Measurements from ENCODE around the gene CCNYL1. TPM values are rescaled to one million over a fixed set of nuclear protein-coding genes. Genes with fewer than 3 reads are reported as not detected.
"Not testable (repeated sequence)": the region's sequence is repeated elsewhere in the genome, so short reads cannot be mapped to it uniquely, and the experiment has no call there.

CCNYL1 gene
- total RNA-seq, 2 experiments from 2014 or later = 2.5 to 2.7 TPM

DNA sequence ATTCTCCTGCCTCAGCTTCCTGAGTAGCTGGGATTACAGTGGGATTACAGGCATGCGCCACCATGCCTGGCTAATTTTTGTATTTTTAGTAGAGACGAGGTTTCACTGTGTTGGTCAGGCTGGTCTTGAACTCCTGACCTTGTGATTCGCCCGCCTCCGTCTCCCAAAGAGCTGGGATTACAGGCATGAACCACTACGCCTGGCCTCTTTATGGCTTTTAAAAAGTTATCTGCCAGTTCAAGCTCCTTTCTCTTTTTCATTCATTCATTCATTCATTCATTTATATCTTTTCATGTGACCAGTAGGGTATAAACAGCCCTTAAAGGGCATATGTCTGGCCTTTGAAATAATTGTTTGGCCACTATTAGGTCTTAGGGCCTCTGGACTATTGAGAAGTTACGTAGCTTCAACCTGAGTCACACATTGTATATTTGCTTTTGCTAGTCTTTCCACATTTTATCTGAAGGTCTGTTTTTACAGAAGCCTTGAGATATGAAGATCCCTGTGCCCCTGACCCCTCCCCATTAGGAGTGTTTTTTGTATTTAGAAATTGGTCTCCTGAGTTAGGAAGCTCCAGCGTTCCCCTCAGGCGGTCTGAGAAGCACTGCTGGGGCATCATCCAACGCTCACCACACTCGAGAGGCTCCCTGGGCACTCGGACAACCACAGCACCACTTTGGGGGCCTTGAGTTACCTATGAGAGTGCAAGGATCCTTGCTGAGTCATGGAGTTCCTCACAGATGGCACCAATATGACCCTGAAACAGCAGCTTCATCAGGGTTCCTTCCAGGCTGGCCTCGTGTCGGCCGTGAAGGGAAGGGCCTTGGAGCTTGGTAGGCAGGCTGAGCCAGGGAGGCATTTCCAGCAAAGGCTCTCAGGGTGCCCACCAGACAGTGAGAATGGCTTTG is 36.5 kb downstream of the CCNYL1 start:
- no peak for DNase-seq
- no peaks in the 10 kb centered on the region for H3K4me1 Mint-ChIP-seq (ENCODE audit: low read depth)
- peaks cover 4% of the 10 kb centered on the region for H3K36me3 Mint-ChIP-seq (ENCODE audit: low read depth)
- H3K4me3 Mint-ChIP-seq = no peak overlapping the region
- H3K9me3 Mint-ChIP-seq = no peaks in the 10 kb centered on the region
- CTCF ChIA-PET = interaction anchor here (0.6 to 2.6 kb wide), 5 partner anchors 9 to 1035 kb away, joined by 3 to 13 read pairs (median 3); no protein-coding TSS in a partner anchor
- H3K27me3 Mint-ChIP-seq (ENCODE audit: low read depth) = no peaks in the 10 kb centered on the region
- intact Hi-C loops (cut with micrococcal nuclease) = no loop called here
- H3K27ac Mint-ChIP-seq = no peak overlapping the region

DNA sequence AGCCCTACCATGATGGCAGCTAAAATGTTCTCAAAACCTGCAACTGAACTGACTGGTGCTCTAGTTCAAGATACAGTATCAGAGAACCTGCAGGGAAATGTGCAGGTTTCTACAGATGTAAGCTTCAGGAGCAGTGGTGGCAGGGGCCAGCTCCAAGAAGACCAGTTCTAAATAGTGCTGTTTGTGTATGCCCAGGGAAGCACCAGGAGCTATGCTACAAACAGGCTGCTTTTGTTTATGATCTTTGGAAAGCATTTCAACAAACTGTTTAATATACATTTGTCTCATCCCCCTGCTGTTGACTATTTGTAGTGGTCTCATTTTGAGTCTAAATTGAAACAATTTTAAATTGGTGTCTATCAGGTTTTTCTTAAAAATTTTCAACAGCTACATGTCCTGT is 37.6 kb downstream of the CCNYL1 start:
- Mint-ChIP-seq H3K27ac (no peak overlapping the region), H3K4me1 (ENCODE audit: low read depth) (no peaks in the 10 kb centered on the region), H3K36me3 (ENCODE audit: low read depth) (peaks cover 4% of the 10 kb centered on the region), H3K9me3 (no peaks in the 10 kb centered on the region), H3K4me3 (no peak overlapping the region), H3K27me3 (ENCODE audit: low read depth) (no peaks in the 10 kb centered on the region)
- intact Hi-C loops (cut with micrococcal nuclease) = no loop called here
- CTCF ChIA-PET = interaction anchor here (1.0 to 2.6 kb wide), 4 partner anchors 122 to 291 kb away, joined by 3 to 13 read pairs (median 4); no protein-coding TSS in a partner anchor
- no peak for DNase-seq

DNA sequence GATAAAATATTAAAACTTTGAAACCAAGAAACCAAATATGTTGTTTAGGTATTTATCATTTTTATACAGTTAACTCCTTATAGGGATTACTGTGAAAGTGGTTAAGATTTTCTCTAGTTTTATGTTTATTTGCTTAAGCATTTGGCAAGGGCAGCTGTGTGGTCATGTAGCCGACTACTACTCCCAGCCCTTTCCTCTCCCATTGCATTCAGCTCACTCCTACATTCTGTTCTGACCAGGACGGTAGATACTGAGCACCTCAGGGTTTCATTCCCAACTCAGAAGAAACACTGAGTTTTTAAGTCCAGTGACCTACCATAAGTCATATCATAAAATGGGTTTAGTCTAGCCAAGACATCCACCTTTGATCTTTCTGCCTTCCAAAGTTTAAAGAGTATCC is 38.4 kb downstream of the CCNYL1 start:
- Mint-ChIP-seq H3K4me3 (no peak overlapping the region), H3K27ac (no peak overlapping the region), H3K9me3 (no peaks in the 10 kb centered on the region), H3K27me3 (ENCODE audit: low read depth) (no peaks in the 10 kb centered on the region), H3K4me1 (ENCODE audit: low read depth) (no peaks in the 10 kb centered on the region), H3K36me3 (ENCODE audit: low read depth) (peaks cover 4% of the 10 kb centered on the region)
- DNase-seq = no peak
- CTCF ChIA-PET = interaction anchor here (1.0 to 2.6 kb wide), 3 partner anchors 173 to 291 kb away, joined by 3 to 13 read pairs (median 6); no protein-coding TSS in a partner anchor
- intact Hi-C loops (cut with micrococcal nuclease) = no loop called here

DNA sequence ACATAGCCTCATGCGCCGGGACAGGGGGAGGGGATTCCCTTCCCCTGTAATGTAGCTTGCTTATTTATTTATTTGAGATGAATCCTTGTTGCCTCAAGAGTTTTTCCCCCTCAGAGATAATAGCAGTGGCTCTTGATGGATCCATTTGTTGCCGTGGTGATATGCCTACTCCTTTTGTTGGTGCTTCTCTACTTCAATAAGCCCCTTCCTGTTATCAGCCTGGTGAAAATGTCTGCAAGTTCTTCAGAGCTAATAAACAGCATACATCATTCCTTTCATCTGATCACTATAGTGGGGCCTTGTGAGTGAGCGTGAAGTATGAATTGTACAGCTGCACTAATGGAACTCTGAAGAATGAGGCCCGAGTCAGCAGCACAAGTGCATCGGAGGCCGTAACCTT is 38.9 kb downstream of the CCNYL1 start:
- H3K36me3 Mint-ChIP-seq (ENCODE audit: low read depth) = peaks cover 4% of the 10 kb centered on the region
- H3K27me3 Mint-ChIP-seq (ENCODE audit: low read depth) = no peaks in the 10 kb centered on the region
- CTCF ChIA-PET = interaction anchor here (0.8 kb wide), 1 partner anchor 290 kb away, joined by 3 read pairs; no protein-coding TSS in a partner anchor
- H3K9me3 Mint-ChIP-seq = no peaks in the 10 kb centered on the region
- H3K4me3 Mint-ChIP-seq = no peak overlapping the region
- intact Hi-C loops (cut with micrococcal nuclease) = no loop called here
- DNase-seq = no peak
- no peaks in the 10 kb centered on the region for H3K4me1 Mint-ChIP-seq (ENCODE audit: low read depth)
- H3K27ac Mint-ChIP-seq = no peak overlapping the region

DNA sequence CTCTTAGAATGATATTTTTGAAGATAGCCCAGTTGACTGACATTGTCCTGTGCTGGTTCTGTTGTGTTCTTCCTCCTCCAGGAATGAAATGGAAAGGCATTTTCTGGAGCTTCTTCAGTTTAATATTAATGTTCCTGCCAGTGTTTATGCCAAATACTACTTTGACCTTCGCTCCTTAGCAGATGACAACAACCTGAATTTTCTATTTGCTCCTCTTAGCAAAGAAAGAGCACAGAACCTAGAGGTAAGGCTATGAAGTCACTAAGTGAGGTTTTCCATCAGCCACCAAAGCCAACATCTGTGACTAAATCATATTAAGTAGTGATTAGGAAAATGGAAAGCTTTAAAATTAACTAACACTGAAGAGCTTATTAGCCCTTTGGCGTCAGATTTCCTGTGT is 39.4 kb downstream of the CCNYL1 start:
- peaks cover 4% of the 10 kb centered on the region for H3K36me3 Mint-ChIP-seq (ENCODE audit: low read depth)
- H3K27ac Mint-ChIP-seq = no peak overlapping the region
- intact Hi-C loops (cut with micrococcal nuclease) = no loop called here
- H3K27me3 Mint-ChIP-seq (ENCODE audit: low read depth) = no peaks in the 10 kb centered on the region
- no peaks in the 10 kb centered on the region for H3K4me1 Mint-ChIP-seq (ENCODE audit: low read depth)
- CTCF ChIA-PET = interaction anchor here (0.8 kb wide), 1 partner anchor 290 kb away, joined by 3 read pairs; no protein-coding TSS in a partner anchor
- H3K9me3 Mint-ChIP-seq = no peaks in the 10 kb centered on the region
- DNase-seq = no peak
- H3K4me3 Mint-ChIP-seq = no peak overlapping the region

DNA sequence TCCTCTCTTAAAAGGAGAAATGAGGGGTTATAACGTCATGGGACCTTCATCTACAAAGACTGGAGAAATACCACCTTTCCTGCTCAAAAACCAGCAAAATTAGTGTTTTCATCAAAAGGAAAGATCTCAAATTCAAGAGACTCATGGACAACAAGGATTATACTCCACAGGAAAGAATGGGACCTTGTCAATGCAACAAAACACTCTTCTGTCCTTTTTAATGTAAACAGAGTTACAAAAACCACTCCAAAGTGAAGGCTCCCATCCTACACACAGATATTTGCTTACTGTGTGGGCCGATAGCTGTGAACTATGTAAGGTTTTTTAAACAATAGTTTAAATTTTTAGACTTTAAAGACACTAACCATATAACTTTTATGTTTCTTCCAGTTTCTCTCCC is 42.2 kb downstream of the CCNYL1 start:
- H3K27ac Mint-ChIP-seq; H3K9me3 Mint-ChIP-seq; H3K4me1 Mint-ChIP-seq (ENCODE audit: low read depth); H3K4me3 Mint-ChIP-seq; H3K27me3 Mint-ChIP-seq (ENCODE audit: low read depth); H3K36me3 Mint-ChIP-seq (ENCODE audit: low read depth); DNase-seq; intact Hi-C loops (cut with micrococcal nuclease): not testable (repeated sequence)
- CTCF ChIA-PET = interaction anchor here (1.1 to 2.9 kb wide), 2 partner anchors 8 to 287 kb away, joined by 3 to 9 read pairs; no protein-coding TSS in a partner anchor

DNA sequence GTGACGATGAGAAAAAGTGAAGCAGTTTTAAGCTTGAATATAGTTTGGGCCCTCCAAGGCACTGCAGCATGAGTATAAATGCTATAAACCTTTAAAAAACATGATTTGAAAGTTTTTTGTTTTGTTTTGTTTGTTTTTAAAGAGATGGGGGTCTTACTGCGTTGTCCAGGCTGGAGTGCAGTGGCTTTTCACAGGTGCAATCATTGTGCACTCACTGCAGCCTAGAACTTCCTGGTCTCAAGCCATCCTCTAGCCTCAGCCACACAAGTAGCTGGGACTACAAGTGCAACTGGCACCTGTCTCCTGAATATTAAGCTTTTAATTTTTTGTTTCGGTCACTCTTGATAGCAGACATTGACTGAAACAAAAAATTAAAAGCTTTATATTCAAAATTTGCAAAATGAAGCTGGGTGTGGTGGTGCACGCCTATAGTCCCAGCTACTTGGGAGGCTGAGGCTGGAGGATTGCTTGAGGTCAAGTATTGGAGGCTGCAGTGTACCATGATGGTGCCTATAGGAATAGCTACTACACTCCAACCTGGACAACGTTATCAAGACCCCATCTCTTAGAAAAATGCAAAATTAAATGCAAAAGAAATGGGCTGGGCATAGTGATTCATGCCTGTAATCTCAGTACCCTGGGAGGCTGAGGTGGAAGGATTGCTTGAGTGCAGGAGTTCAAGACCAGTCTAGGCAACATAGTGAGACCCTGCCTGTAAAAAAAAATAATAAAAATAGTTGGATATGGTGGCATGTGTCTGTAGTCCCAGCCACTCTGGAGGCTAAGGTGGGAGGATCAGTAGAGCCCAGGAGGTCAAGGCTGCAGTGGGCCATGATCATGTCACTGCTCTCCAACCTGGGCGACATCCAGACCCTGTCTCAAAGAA is 43.3 kb downstream of the CCNYL1 start:
- Mint-ChIP-seq H3K4me3 (no peak overlapping the region), H3K9me3 (no peaks in the 10 kb centered on the region), H3K4me1 (ENCODE audit: low read depth) (no peaks in the 10 kb centered on the region), H3K27me3 (ENCODE audit: low read depth) (no peaks in the 10 kb centered on the region), H3K36me3 (ENCODE audit: low read depth) (peaks cover 4% of the 10 kb centered on the region), H3K27ac (no peak overlapping the region)
- intact Hi-C loops (cut with micrococcal nuclease) = no loop called here
- DNase-seq = no peak
- CTCF ChIA-PET = interaction anchor here (0.6 to 2.9 kb wide), 3 partner anchors 9 to 286 kb away, joined by 3 to 9 read pairs (median 3); no protein-coding TSS in a partner anchor

DNA sequence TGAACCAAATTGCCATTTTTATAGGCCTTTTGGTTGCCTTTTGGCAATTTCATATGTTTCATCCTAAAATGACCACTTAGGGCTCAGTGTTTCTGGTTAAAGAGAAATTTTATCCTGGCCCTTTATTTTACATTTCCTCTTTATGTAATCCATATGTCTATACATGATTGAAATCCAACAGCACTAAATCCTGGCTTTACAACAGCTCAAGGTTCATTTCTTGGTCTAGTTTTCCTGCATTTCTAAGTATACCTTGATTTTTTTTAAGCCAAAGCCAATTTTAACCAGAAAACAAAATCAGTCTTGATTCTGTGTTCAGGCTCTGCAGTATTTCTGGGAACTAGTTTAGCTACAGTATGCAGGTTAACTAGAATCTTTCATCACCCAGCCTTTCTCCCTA is 46.6 kb downstream of the CCNYL1 start:
- Mint-ChIP-seq H3K27ac (no peak overlapping the region), H3K4me1 (ENCODE audit: low read depth) (no peaks in the 10 kb centered on the region), H3K27me3 (ENCODE audit: low read depth) (peaks cover 6% of the 10 kb centered on the region), H3K4me3 (no peak overlapping the region), H3K36me3 (ENCODE audit: low read depth) (no peaks in the 10 kb centered on the region), H3K9me3 (no peaks in the 10 kb centered on the region)
- no peak for DNase-seq
- CTCF ChIA-PET = no interaction called here
- intact Hi-C loops (cut with micrococcal nuclease) = no loop called here

DNA sequence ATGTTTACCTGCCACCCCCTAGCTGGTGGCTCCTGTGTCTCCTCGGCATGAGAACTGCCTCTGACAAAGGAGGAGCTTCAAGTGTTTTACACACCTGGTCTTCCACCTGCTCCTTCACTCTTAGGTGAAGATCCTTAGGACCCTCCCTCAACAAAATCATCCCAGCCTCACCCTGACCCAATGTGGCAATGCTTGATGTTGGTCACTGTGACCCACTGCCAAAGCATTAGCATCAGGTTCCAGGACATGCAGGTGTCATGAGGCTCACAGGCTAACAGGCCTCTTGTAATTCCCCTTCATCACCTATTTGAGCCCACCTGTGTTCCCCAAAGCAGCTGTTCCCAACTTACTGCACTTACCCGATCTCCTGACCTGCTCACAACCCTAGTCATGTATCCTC is 48.5 kb downstream of the CCNYL1 start:
- intact Hi-C loops (cut with micrococcal nuclease) = no loop called here
- H3K27ac Mint-ChIP-seq = no peak overlapping the region
- no peak for DNase-seq
- H3K9me3 Mint-ChIP-seq = no peaks in the 10 kb centered on the region
- H3K4me1 Mint-ChIP-seq (ENCODE audit: low read depth) = no peaks in the 10 kb centered on the region
- no peak overlapping the region for H3K4me3 Mint-ChIP-seq
- H3K27me3 Mint-ChIP-seq (ENCODE audit: low read depth) = peaks cover 12% of the 10 kb centered on the region
- no peaks in the 10 kb centered on the region for H3K36me3 Mint-ChIP-seq (ENCODE audit: low read depth)
- CTCF ChIA-PET = interaction anchor here (1.8 kb wide), 1 partner anchor 281 kb away, joined by 8 read pairs; no protein-coding TSS in a partner anchor

DNA sequence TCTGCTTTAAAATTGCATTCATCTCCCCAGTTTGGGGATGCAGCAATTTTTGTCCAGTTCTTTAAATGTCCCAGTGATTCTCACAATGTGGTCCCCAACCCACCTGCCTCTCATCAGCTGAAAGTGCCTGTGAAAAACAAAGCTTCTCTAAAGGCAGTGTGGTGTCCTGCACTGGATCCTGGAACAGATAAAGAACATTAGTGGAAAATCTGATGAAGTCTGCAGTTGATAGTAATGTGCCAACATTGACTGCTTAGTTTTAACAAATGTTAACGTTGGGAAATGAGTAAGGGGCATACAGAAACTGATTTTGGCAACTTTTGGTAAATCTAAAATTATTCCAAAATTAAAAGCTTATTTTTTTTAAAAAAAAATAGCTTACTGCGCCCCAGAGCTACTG is 49.0 kb downstream of the CCNYL1 start:
- no peak overlapping the region for H3K4me3 Mint-ChIP-seq
- CTCF ChIA-PET = interaction anchor here (1.0 to 1.8 kb wide), 2 partner anchors 280 to 309 kb away, joined by 3 to 8 read pairs; no protein-coding TSS in a partner anchor
- H3K27ac Mint-ChIP-seq = no peak overlapping the region

DNA sequence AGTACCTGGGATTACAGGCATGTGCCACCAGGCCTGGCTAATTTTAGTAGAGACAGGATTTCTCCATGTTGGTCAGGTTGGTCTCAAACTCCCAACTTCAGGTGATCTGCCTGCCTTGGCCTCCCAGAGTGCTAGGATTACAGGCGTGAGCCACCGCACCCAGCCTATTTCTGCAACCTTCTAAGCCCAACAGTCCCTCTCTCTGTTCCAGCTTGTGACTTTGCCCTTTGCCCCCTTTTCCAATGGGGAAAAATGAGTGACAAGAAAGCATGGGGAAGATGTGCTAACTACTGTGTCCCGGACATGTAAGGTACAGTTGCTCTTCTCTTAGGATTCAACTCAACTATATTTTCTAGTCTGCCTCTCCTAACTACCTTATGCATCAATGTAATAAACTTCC is 50.0 kb downstream of the CCNYL1 start:
- intact Hi-C loops (cut with micrococcal nuclease); H3K4me3 Mint-ChIP-seq; H3K36me3 Mint-ChIP-seq (ENCODE audit: low read depth); H3K4me1 Mint-ChIP-seq (ENCODE audit: low read depth); DNase-seq; H3K9me3 Mint-ChIP-seq; H3K27ac Mint-ChIP-seq: not testable (repeated sequence)
- peaks cover 21% of the 10 kb centered on the region for H3K27me3 Mint-ChIP-seq (ENCODE audit: low read depth)
- CTCF ChIA-PET = interaction anchor here (1.0 to 1.8 kb wide), 3 partner anchors 15 to 308 kb away, joined by 3 to 8 read pairs (median 3); no protein-coding TSS in a partner anchor

More for the DNA sequence above, 49.0 kb downstream of the CCNYL1 start:
- Mint-ChIP-seq H3K4me1 (ENCODE audit: low read depth) (no peaks in the 10 kb centered on the region), H3K9me3 (no peaks in the 10 kb centered on the region), H3K36me3 (ENCODE audit: low read depth) (no peaks in the 10 kb centered on the region), H3K27me3 (ENCODE audit: low read depth) (peaks cover 16% of the 10 kb centered on the region)
- intact Hi-C loops (cut with micrococcal nuclease) = no loop called here
- no peak for DNase-seq

DNA sequence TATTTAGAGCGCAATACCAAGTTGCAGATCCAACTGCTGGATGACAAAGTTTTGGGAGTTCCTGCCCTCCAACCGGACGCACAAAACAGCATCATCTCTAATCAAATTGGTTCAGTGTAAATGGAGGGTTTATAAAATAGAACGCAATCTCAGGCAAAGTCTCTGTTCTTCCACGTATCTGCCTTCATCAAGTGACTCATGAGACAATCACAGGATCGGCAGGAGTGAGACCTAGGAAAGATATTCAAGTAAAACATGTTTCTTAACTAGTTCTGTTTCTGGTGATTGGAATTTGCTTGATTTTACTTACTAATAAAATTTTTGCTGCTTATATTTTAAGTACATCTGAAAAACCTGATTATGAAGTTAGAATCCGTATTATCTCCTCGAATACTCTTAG is 50.7 kb downstream of the CCNYL1 start:
- Mint-ChIP-seq H3K9me3 (no peaks in the 10 kb centered on the region), H3K36me3 (ENCODE audit: low read depth) (peaks cover 1% of the 10 kb centered on the region), H3K27ac (no peak overlapping the region), H3K4me1 (ENCODE audit: low read depth) (peaks cover 4% of the 10 kb centered on the region), H3K4me3 (no peak overlapping the region), H3K27me3 (ENCODE audit: low read depth) (peaks cover 25% of the 10 kb centered on the region)
- intact Hi-C loops (cut with micrococcal nuclease) = no loop called here
- CTCF ChIA-PET = no interaction called here
- DNase-seq = no peak
